Ovary (tissue), 9 donors: ENCODE measurements around the gene NRXN3. TPM values are rescaled to one million over a fixed set of nuclear protein-coding genes. Genes with fewer than 3 reads are reported as not detected.

Source experiments
- DNase-seq, 5 donors: peaks; one replicate each; pipeline ENCODE4 v3.0.0-alpha.2; 2019 to 2020
- H3K27ac ChIP-seq, 2 donors: fragments of 200-600 bp; one replicate each; pipeline versions ENCODE4 v1.5.1 to v1.8.0; 2019 to 2022
- H3K27me3 ChIP-seq: fragments of 200-600 bp; one replicate; pipeline ENCODE4 v1.8.0; 2022
- H3K36me3 ChIP-seq: fragments of 200-600 bp; sonication (generic); one replicate; pipeline ENCODE4 v1.5.1; 2019
- H3K4me1 ChIP-seq: one replicate; pipeline ENCODE4 v1.8.1; 2013; ENCODE audit warnings: mild to moderate bottlenecking, moderate library complexity; ENCODE audit not compliant: insufficient read depth
- H3K4me3 ChIP-seq: fragments of 200-600 bp; sonication (generic); one replicate; pipeline ENCODE4 v1.5.1; 2017
- H3K9me3 ChIP-seq, 2 donors: fragments of 200-600 bp in 1 of 2; sonication (generic) in 1 of 2; one replicate each; pipeline versions ENCODE4 v1.5.1 to v1.8.1; 2013 to 2019; ENCODE audit warnings: mild to moderate bottlenecking in 1 of 2, moderate library complexity in 1 of 2
- CTCF ChIP-seq, 3 donors: fragments of 450-650 bp in 2 of 3; fragments of 200-600 bp in 1 of 3; IDR thresholded peaks; one replicate each; pipeline versions ENCODE4 v1.5.1 to v1.8.0; 2016 to 2022; ENCODE audit warnings: antibody characterized with exemption in 3 of 3, mild to moderate bottlenecking in 1 of 3
- EP300 ChIP-seq: sonication (generic); formaldehyde crosslinking; IDR thresholded peaks from one replicate; pipeline ENCODE4 v1.6.1; 2017; ENCODE audit warnings: antibody characterized with exemption
- POLR2A ChIP-seq: fragments of 450-650 bp; IDR thresholded peaks from one replicate; pipeline ENCODE4 v1.6.1; 2017; ENCODE audit warnings: antibody characterized with exemption, mild to moderate bottlenecking, moderate library complexity
- WGBS, 3 donors: extraction: QIAGEN DNeasy Blood & Tissue Kit in 1 of 3; methylation state at CpG; one replicate each; pipeline versions ENCODE4 v1.1.5 to v1.1.7; 2013 to 2017; 5-methylcytosine and 5-hydroxymethylcytosine counted together
- intact Hi-C, 4 donors: fragments of 100-400 bp; cut with DNase I; formaldehyde crosslinking; loops; one replicate each; pipeline versions ENCODE4 v1.11.0 to v1.15.1; 2022 to 2023
- polyA plus RNA-seq, 2 donors: library from polyadenylated mRNA; stranded (reverse); fragments of 200-250 nt in 1 of 2; fragments of 350-450 nt in 1 of 2; fragmentation: Illumina TruSeq in 1 of 2; extraction: RNeasy Lipid Tissue Mini Kit (QIAGEN cat#74804) in 1 of 2; gene quantifications; one replicate each; pipeline ENCODE4 v1.2.3, GENCODE V29; 2013 to 2014
- total RNA-seq, 7 donors: library from RNA; depleted of rRNA in 2 of 7; stranded (reverse); fragments of >200 nt in 2 of 7; fragmentation: NEBNext Ultra II Directional in 3 of 7; extraction: Animal tissue kit (Norgen Biotek cat#: 25700) in 3 of 7; gene quantifications; one replicate each; pipeline versions ENCODE4 v1.1.0 to v1.2.4, GENCODE V29; 2016 to 2023
- donor health status: DM: no; HTN: no; CAD: no; lungs with moderate emphysema.
- donor health status: DM: no; HTN: no; CAD: no.
- donor health status: Bipolar disorder and iron deficiency.
- donor health status: DM: yes; HTN: yes; CAD: no.
- donor health status: DM: no; HTN: no; CAD: no.
- donor health status: DM: yes; HTN: yes; CAD: no.

NRXN3 gene
- total and polyA plus RNA-seq, 9 donors, result 0.28 to 6.2 (median 0.82) TPM

GRCh38 chr14:78823516-78823915 is 653.3 kb downstream of the NRXN3 start:
- 71 to 80% (median 74%) methylated on average over 2 of the region's 2 CpGs for WGBS, 3 donors
- H3K27ac ChIP-seq, result no peak overlapping the region
- intact Hi-C loops, result no loop called here
- no peaks in the 10 kb centered on the region for H3K4me1 ChIP-seq
- H3K9me3 ChIP-seq, result no peaks in the 10 kb centered on the region
- TF ChIP-seq CTCF (IDR thresholded peaks at IDR 0.05), result no peak
- TF ChIP-seq EP300, result no peak
- no peak for TF ChIP-seq POLR2A
- H3K4me3 ChIP-seq, result no peak overlapping the region
- no peak for DNase-seq
- H3K36me3 ChIP-seq, result no peaks in the 10 kb centered on the region
- H3K27me3 ChIP-seq, result no peaks in the 10 kb centered on the region

GRCh38 chr14:78829274-78829673 is 659.1 kb downstream of the NRXN3 start:
- Histone ChIP-seq H3K27me3 (no peaks in the 10 kb centered on the region), H3K27ac (no peak overlapping the region), H3K4me3 (no peak overlapping the region), H3K36me3 (no peaks in the 10 kb centered on the region), H3K9me3 (no peaks in the 10 kb centered on the region), H3K4me1 (no peaks in the 10 kb centered on the region)
- TF ChIP-seq EP300, result no peak
- no peak for TF ChIP-seq CTCF (IDR thresholded peaks at IDR 0.05)
- no peak for TF ChIP-seq POLR2A
- intact Hi-C loops, result no loop called here
- WGBS, 3 donors, result 81 to 90% (median 85%) methylated on average over 1 of the region's 1 CpG
- DNase-seq, result no peak

GRCh38 chr14:78834766-78835451 is 664.7 kb downstream of the NRXN3 start:
- no peak for DNase-seq
- H3K27me3 ChIP-seq, result no peaks in the 10 kb centered on the region
- intact Hi-C loops, result no loop called here
- no peak overlapping the region for H3K4me3 ChIP-seq
- H3K9me3 ChIP-seq, result no peaks in the 10 kb centered on the region
- TF ChIP-seq POLR2A (no peak), CTCF (IDR thresholded peaks at IDR 0.05) (no peak), EP300 (no peak)
- H3K4me1 ChIP-seq, result no peaks in the 10 kb centered on the region
- H3K27ac ChIP-seq, result no peak overlapping the region
- no peaks in the 10 kb centered on the region for H3K36me3 ChIP-seq
- 43 to 49% (median 44%) methylated on average over 12 of the region's 12 CpGs for WGBS, 3 donors

GRCh38 chr14:78835909-78836308 is 665.7 kb downstream of the NRXN3 start:
- Histone ChIP-seq H3K27me3 (no peaks in the 10 kb centered on the region), H3K4me3 (no peak overlapping the region), H3K4me1 (no peaks in the 10 kb centered on the region), H3K27ac (no peak overlapping the region), H3K36me3 (no peaks in the 10 kb centered on the region), H3K9me3 (no peaks in the 10 kb centered on the region)
- intact Hi-C loops, result no loop called here
- TF ChIP-seq CTCF (IDR thresholded peaks at IDR 0.05) (no peak), EP300 (no peak), POLR2A (no peak)
- 55 to 64% (median 56%) methylated on average over 1 of the region's 1 CpG for WGBS, 3 donors
- no peak for DNase-seq
